G401 (cell line): ENCODE measurements around the gene FTCDNL1. TPM values are rescaled to one million over a fixed set of nuclear protein-coding genes. Genes with fewer than 3 reads are reported as not detected.

Experiments used
- DNase-seq: peaks from one replicate; pipeline ENCODE4 v3.0.0-alpha.2; 2015; ENCODE audit warnings: low spot score
- in situ Hi-C: cut with HindIII; loops from 2 replicates; pipeline ENCODE4 v1.10.0; 2016; ENCODE audit warnings: low sequenced_read_pairs, mixed read lengths
- total RNA-seq: library from RNA; depleted of rRNA; stranded (reverse); fragments of >200 nt; shearing (Covaris generic); gene quantifications from 2 replicates; pipeline ENCODE4 v1.2.3, GENCODE V29; 2014

The FTCDNL1 gene
- total RNA-seq, 1 experiment from 2014 or later = 0.10 TPM

DNA sequence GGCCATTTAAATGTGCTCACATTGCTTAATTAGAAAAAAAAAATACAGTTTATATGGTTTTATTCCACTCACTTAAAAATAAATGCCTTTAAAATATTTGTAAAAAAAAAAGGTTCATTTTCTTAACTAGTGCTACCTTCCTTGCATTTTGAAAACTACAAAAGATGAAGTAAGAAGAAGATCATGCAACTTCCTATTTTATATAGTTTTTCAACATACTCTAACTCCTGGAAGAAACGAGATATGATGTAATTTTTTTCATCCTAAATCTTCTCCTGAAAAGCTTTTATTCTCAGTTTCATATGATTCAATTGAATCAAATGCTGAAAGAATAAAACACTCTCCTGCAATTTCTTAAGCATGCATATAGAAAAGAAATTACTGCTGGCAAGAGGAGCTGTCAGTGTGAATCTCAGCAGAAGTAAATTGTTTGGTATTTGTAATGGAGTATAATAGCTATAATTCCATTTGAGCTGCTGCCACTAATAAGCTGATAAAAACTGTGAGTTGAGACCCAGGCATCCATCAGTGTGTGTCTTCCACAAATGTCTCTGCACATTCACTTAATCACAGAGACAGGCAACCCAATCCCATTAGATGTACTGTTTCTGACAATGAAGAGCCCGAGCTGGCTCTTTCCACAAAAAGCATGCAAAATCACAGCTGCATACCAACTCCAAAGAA is 3.7 kb downstream of the FTCDNL1 start:
- in situ Hi-C loops = no loop called here
- no peak for DNase-seq

DNA sequence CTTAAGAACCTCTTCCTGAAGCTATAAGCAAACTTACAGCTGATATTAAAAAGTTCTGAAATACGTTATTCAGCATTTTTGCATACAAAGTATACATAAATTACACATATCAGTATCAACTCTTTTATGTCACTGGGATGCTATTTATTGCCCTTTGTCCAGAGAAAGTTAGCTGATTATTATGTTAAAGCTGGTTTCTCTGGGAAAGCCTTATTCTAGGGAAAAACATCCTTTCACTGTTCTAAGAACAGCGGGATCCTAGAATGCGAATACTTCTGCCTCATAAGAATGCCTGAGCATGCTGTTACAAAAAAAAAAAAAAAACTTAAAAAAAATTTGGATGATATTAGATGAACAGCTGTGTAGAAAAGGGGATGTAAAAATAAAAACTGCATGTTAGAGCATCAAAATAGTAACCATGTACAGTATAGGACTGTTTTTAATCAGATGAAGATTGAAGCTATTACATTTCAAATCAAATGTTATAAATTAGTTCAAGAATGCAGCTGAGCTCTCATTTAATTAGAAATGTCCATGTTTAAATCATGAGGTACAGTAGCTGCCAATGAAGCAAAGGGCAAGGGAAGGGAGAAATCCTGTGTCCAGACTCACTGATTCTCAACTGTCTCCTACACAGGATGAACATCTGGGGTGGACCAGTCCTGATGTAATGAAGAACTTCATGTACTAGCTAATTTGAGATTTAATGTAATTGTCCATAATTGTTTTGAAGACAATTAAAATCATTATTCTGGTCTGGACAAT is 8.2 kb downstream of the FTCDNL1 start:
- in situ Hi-C loops = no loop called here
- DNase-seq = no peak

DNA sequence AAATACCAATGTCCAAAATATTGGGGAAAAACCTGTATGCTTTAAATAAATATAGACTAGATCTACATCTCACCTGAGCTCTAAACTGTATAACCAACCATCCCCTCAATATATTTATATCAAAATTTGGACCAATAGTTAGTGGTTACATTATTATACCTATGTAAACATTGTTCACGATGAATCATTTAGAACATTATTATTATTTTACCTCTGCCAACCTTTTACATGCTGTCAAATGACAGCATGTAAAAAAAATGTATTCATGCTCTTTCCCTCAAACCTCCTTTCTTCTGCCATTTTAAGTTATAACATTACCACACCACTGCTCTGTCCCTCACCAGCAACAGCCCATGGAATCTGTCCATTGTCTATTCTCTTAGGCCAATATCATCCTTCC is 9.6 kb downstream of the FTCDNL1 start:
- DNase-seq = no peak
- in situ Hi-C loops = no loop called here

DNA sequence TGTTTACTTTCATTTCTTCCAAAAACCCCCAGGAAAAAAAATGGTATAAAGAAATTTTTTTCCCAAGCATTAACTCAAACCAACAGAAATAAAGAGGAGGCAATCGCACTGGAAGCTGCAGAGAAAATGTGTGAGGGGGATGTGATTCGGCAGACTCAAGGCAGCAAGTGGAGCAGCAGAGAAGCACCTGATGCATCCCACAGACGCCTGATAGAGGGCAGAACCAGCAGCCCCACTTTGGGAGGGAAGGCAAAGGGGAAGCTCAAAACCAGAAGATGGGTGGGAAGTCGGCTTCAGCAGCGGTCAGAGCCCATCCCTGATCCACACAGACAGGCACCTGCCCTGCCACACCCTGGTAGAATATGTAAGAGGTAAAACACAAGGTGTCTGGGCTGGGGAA is 12.6 kb downstream of the FTCDNL1 start:
- DNase-seq = no peak
- in situ Hi-C loops = no loop called here

DNA sequence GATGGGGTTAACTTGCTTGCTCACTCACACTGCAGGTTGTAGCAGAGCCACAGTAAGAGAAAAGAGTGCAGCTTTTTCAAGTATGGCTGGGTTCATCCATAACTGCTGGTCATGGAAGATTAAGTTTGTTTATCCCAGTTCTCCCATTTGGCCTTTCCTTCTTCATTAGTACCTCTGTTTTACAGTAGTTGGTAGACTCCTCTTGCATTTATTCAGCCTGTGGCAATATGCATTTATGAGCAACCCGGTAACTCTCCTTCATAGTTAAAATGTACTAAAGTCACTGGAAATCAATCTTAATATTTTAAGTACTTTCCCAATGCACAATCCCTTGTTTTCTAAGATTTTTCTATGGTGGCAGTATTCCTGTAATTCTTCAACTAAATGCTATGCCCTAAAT is 14.0 kb downstream of the FTCDNL1 start:
- in situ Hi-C loops = no loop called here
- no peak for DNase-seq

DNA sequence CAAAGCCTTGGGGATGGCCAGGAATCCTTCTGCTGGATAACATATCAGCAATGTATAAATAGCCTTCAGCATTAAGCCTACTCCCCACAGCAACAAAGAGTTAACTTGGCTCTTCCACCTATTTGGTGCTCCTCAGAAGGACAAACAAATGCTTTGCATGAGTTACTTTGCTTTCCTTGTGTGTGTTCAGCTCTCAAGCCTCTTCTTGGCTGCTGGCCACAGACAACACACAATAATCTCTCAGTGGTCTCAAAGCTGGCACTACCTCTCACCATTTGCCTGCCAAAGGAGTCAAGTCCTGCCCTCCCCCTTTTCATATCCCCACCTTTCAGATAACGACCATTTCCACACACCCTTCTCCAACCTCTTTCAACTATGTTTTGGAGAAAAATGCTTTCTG is 17.5 kb downstream of the FTCDNL1 start:
- in situ Hi-C loops = no loop called here
- DNase-seq = no peak

DNA sequence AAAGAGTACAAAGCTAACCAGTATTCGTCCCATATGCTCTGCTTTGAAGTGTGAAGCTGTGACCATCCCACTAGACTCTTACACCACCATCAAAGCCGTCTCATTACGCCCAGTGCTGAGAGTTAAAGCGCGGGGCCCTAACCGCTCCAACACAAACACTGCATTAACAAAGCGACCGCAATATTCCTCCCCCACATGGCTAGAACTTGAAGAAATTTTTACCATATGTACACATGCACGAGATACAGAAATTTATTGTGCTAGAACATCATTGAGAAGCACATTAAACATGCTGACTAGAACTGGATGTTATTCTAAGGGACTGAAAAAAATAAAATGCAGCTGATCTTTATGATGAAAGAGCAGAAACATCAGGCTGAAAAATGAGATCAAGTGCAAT is 20.5 kb downstream of the FTCDNL1 start:
- in situ Hi-C loops = no loop called here
- no peak for DNase-seq

DNA sequence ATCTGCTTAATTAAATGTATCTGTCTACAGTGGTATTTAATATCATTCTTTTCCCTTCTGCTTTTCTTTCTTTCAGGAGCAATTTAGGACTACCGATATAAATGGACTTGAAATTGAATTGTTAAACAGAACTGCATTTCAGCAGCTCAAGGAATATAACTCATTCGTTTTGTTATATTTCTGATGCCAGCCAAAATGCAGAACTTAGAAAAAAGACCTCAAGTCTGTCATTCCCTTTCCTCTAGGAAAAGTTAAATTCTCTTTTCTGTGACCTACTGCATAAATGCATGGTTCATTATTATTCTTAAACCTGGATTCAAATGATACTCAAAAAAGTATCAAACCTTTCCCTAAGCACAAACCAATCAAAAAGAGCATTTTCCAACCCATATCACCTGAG is 21.4 kb downstream of the FTCDNL1 start:
- in situ Hi-C loops = no loop called here
- DNase-seq = no peak

DNA sequence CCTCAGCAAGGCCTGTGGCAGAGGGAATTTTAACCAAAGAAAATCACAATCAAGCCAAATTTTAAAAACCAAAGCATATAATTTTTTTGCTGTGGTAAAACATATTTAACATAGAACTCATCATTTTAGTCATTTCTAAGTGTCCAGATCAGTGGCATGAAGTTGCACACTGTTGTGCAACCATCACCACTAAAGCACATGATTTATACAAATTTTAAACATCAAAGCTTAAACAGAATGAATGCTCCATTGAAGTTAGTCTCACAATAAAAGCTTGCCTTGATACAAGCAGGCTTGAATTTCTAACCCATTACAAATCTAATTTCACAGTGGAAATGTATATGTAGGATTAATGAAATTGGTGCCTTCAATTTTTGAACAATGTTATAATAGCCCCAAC is 31.2 kb downstream of the FTCDNL1 start:
- no peak for DNase-seq
- in situ Hi-C loops = no loop called here

DNA sequence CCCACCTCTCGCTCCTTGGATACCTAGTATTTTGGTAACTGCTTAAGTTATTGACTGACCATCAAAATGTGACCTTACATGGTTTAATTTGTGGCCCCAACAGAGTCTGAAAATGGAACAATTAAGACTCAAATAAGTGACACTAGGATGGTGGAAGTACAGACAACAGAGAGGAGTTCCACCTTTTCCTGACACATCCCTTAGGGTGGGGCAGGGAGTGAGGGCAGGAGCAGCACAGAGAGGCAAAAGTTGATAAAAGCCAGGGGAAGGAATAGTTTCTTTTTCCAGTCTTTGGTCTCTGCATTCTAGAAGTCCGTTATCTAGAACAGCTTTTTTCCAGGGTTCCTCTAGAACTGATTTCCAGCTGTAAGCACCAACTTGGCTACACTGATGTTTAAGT is 32.2 kb downstream of the FTCDNL1 start:
- DNase-seq = no peak
- in situ Hi-C loops = no loop called here

DNA sequence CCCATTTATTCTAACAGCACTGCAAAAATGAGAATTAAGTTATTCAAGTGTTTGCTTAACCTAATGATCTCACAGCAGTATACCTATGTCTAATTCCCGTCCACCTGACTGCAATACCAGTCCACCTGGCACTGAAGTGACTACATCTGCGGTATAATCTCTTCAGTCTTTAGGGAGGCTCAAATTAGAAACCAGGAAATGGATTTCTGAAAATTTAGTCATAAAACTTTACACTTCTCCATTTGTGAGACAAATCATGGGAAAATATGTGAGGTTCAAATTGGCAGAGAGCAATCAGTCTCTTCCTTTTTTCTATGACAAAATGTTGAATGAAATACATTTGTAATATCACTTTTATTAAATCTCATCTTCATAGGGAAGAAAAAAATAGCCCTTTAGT is 33.0 kb downstream of the FTCDNL1 start:
- no peak for DNase-seq
- in situ Hi-C loops = no loop called here

DNA sequence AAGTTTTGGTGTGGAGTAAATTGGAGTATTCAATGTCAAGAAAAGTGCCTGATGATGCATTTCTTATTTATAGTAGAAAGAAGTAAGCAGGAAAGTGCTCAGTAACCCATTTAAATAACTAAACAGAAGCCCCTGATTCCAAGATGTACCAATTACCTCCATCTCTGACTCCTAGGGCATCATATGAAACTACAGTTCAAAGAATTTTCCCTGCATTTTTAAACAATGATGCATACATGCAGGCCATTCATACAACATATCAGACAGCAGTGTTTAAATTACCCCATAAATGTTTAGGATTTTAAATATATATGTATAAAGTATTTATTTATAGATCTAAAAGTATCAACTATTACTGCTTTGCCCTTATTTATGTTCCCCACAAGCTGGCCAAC is 36.2 kb downstream of the FTCDNL1 start:
- in situ Hi-C loops = no loop called here
- DNase-seq = no peak

DNA sequence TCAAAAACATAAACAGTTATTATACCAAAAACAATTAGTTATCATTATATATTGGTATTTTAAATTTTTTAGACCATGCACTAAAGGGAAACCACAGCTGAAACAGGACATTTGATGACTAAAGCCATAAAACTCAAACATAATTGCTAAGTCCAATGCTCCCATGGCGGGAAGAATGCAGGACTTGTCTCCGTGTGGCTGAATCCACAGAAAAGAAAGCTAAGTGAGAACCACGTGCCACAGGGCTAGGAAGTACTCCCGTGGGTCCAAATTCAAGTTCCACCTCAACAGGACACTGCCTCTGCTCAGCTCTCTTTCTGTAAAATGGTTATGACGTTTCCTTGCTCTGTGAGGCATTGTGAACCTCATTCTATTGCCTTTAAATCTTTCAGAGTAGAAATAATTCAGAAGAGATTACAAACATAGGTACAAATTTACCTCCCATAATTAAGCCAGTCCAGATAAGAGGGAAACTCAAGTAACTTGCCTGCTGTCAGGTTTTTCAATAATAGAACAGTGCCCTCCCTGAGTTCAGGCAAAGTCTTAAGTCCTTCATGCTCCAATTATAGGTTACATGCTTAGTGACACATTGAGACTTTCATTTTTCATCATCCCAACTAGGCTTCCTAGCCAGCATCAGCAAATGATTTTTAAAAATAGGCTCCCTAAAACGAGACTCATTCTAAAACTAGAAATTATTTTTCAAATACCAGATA is 36.7 kb downstream of the FTCDNL1 start:
- in situ Hi-C loops = no loop called here
- DNase-seq = no peak

DNA sequence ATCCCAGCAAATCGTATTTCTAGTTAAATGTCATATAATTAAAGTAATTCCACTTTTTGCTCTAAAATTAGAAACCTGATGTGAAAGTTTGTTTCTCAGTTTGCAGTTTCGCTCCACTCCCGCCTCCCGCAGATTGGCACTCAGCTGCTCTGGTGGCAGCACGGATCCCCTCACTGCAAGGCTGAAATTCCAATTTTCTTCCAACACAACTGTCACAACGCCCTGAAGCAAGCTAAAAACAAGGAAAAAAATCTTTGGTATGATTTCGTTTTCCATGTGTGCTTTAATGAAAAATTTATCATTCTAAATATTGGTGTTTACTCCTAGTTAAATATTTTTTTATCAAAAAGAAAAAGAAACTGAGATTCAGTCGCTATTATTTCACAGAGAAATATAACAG is 38.5 kb downstream of the FTCDNL1 start:
- in situ Hi-C loops = no loop called here
- DNase-seq = no peak

DNA sequence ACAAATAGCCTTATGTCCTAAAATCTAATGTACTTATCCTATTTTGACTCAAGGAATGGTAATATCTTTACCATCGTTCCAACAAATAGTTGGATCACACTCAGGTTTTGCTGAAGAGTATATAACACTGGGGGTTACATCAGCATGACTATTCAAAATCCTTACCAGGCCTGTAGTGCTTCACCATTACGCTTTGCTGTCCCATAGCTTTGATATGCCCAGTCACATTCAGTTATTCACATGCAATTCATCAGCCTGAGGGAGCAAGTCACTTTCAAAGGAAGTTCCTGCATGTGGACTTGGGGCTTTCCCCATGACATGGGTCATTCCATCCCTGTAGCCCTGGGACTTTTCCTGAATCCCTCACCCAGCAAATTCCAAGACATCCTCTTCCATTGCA is 39.6 kb downstream of the FTCDNL1 start:
- in situ Hi-C loops = no loop called here
- DNase-seq = no peak

DNA sequence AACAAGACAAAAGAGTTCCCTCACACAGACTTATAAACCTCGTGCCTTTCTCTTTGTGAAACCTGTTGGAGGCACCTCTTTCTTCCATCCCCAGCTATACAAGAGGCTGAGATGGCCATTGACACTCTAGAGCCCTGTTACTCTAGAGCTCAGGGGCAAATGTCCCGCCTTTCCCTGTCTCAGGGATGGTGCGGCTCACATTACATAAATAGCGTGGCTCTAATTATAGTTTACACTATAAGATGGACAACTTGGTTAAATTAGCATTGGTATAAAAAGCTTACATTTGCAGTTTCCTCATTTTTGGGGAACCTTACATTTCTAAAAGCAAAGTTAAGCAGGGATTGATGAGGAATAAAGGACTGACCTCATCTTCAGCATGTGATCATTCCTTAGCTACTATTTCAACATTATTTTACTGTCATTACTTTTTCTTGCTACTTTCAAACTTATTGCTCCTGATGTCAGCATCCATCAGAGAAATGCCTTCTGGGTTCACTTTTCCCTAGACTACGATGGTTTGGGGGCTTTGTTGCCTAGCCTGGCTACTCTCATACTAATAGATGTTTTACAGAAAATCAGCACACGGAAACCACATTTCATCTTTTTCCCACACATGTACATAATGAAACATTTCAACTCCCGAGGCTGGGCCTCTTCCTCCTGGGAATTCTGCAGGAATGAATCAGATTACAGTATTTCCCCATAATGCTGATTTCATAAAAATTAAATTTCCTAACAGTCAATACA is 40.4 kb downstream of the FTCDNL1 start:
- in situ Hi-C loops = no loop called here
- DNase-seq = no peak

DNA sequence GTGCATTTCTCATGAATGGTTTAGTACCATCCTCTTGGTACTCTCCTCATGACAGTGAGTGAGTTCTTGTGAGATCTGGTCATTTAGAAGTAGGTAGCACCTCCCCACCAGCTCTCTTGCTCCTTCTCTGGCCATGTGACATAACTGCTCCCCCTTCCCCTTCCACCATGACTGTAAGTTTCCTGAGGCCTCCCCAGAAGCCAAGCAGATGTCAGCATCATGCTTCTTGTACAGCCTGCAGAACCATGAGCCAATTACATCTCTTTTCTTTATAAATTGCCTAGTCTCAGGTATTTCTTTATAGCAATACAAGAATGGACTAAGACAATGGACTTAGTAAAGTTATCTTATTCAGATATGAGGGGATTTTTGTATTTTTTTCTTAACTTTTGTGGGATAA is 43.0 kb downstream of the FTCDNL1 start:
- in situ Hi-C loops = no loop called here
- DNase-seq = no peak

DNA sequence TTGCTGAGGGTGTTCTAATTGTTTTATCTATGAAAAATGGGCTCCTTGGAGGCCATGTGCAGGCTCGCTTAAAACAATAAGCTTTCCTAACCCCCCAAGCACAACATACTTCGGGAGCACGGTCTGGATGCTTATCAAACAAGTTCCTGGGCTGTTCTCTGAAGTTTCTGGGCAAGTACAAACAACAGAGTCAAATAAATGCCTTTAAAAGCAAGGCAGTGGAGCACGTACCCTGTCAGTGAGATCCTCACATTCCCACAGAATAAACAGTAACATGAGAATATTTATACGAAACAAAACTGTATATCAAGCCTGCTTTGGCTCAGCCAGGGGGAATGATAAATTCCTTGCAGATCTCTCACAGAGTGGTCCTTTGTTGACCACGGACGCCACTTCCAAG is 44.8 kb downstream of the FTCDNL1 start:
- DNase-seq = no peak
- in situ Hi-C loops = no loop called here

DNA sequence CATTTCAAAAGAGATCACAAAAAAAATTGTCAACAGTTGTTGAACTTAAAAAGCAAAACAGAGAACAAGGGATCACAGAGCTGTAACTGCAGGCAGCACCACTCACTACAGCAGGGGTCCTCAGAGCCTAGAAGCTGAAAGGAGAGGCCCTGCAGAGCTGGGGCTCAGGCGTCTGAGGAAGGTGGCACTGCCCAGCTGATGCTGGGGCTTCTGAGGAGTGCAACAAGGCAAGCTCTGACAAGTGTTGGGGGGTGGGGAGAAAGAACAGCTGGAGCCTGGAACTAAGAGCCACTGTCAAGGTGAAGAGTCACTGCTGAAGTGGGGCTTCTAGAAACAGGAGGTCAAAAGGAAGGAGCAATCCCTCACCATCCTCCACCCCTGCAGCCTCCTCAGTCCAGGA is 46.2 kb downstream of the FTCDNL1 start:
- in situ Hi-C loops = no loop called here
- DNase-seq = no peak
